GM23338 (cell line): ENCODE data around the gene RPS19. TPM values are rescaled to one million over a fixed set of nuclear protein-coding genes. Genes with fewer than 3 reads are reported as not detected.

Experiments
- ATAC-seq: fragments of 200-7000 bp; cut with Tn5 transposase; 3 replicates; pipeline ENCODE4 v1.9.1; 2020
- DNase-seq: peaks from one replicate; pipeline ENCODE4 v3.0.0-alpha.2; 2015; ENCODE audit warnings: low spot score
- H2AFZ ChIP-seq: fragments of 200-600 bp; sonication (generic); 2 replicates; pipeline ENCODE4 v1.8.0; 2016; ENCODE audit warnings: antibody characterized with exemption, mild to moderate bottlenecking, moderate library complexity
- H3F3A ChIP-seq: fragments of 200-600 bp; sonication (generic); replicated peaks from 2 replicates; pipeline ENCODE4 v1.8.0; 2017; ENCODE audit warnings: antibody characterized with exemption, mixed run types, low read depth
- H3K27ac ChIP-seq: fragments of 200-600 bp; sonication (generic); 2 replicates; pipeline ENCODE4 v1.6.1; 2016; ENCODE audit warnings: low read depth
- H3K27me3 ChIP-seq: fragments of 200-600 bp; sonication (generic); 2 replicates; pipeline ENCODE4 v1.8.0; 2016; ENCODE audit warnings: mild to moderate bottlenecking, mixed run types, moderate library complexity; ENCODE audit not compliant: insufficient read depth
- H3K36me3 ChIP-seq: fragments of 200-600 bp; sonication (generic); 2 replicates; pipeline ENCODE4 v1.8.0; 2016; ENCODE audit warnings: mild to moderate bottlenecking; ENCODE audit not compliant: insufficient read depth
- H3K4me1 ChIP-seq: fragments of 200-600 bp; sonication (generic); 2 replicates; pipeline ENCODE4 v1.8.0; 2016; ENCODE audit warnings: mild to moderate bottlenecking, moderate library complexity; ENCODE audit not compliant: insufficient read depth
- H3K4me2 ChIP-seq: fragments of 200-600 bp; sonication (generic); 2 replicates; pipeline ENCODE4 v1.7.1; 2017; ENCODE audit warnings: mixed run types
- H3K4me3 ChIP-seq: fragments of 200-600 bp; sonication (generic); 2 replicates; pipeline ENCODE4 v1.6.1; 2016; ENCODE audit warnings: mixed run types
- H3K79me2 ChIP-seq: fragments of 200-600 bp; sonication (generic); replicated peaks from 2 replicates; pipeline ENCODE4 v1.8.0; 2017; ENCODE audit warnings: mild to moderate bottlenecking; ENCODE audit not compliant: insufficient read depth
- H3K9me2 ChIP-seq: fragments of 200-600 bp; sonication (generic); 2 replicates; pipeline ENCODE4 v1.8.0; 2017; ENCODE audit not compliant: insufficient read depth
- H4K20me1 ChIP-seq: fragments of 200-600 bp; sonication (generic); replicated peaks from 2 replicates; pipeline ENCODE4 v1.8.0; 2017; ENCODE audit warnings: mild to moderate bottlenecking; ENCODE audit not compliant: insufficient read depth
- H3K27ac Mint-ChIP-seq: 2 replicates; pipeline ENCODE4 v1.8.0; 2020; ENCODE audit warnings: inconsistent platforms, mild to moderate bottlenecking, moderate library complexity, mixed read lengths
- H3K27me3 Mint-ChIP-seq: 3 replicates; pipeline ENCODE4 v1.8.0; 2022; ENCODE audit warnings: low read depth, mild to moderate bottlenecking, moderate library complexity, mixed read lengths, inconsistent platforms; ENCODE audit not compliant: insufficient read depth, poor library complexity
- H3K36me3 Mint-ChIP-seq: 3 replicates; pipeline ENCODE4 v1.8.0; 2021; ENCODE audit warnings: low read depth, mild to moderate bottlenecking, inconsistent platforms, moderate library complexity, mixed read lengths
- H3K4me1 Mint-ChIP-seq: 3 replicates; pipeline ENCODE4 v1.8.0; 2020; ENCODE audit warnings: mild to moderate bottlenecking, inconsistent platforms, mixed read lengths
- H3K4me3 Mint-ChIP-seq: 3 replicates; pipeline ENCODE4 v1.8.0; 2021; ENCODE audit warnings: moderate library complexity, mild to moderate bottlenecking, inconsistent platforms, mixed read lengths
- H3K9me3 Mint-ChIP-seq: 3 replicates; pipeline ENCODE4 v1.8.0; 2020; ENCODE audit warnings: moderate library complexity, mild to moderate bottlenecking, inconsistent platforms, mixed read lengths
- CREB1 ChIP-seq: fragments of 250-450 bp; sonication (Bioruptor Pico); IDR thresholded peaks from 2 replicates; pipeline ENCODE4 v1.5.0; 2020; ENCODE audit warnings: low read depth, mild to moderate bottlenecking, moderate library complexity
- EZH2 ChIP-seq: fragments of 200-600 bp; sonication (generic); IDR thresholded peaks from one replicate; pipeline ENCODE4 v1.8.0; 2017; ENCODE audit warnings: antibody characterized with exemption, mild to moderate bottlenecking, low read depth; ENCODE audit not compliant: unreplicated experiment
- EZH2phosphoT487 ChIP-seq: fragments of 200-600 bp; sonication (generic); IDR thresholded peaks from one replicate; pipeline ENCODE4 v1.8.1; 2018; ENCODE audit warnings: antibody characterized with exemption; ENCODE audit not compliant: unreplicated experiment
- JUNB ChIP-seq: IDR thresholded peaks from one replicate; pipeline ENCODE4 v1.6.1; 2016; ENCODE audit warnings: antibody characterized with exemption; ENCODE audit not compliant: unreplicated experiment
- NANOG ChIP-seq: IDR thresholded peaks from 2 replicates; pipeline ENCODE4 v1.6.1; 2016; ENCODE audit warnings: antibody characterized with exemption, borderline replicate concordance
- REST ChIP-seq: IDR thresholded peaks from one replicate; pipeline ENCODE4 v1.6.1; 2018; ENCODE audit warnings: antibody characterized with exemption; ENCODE audit not compliant: unreplicated experiment
- STAT1 ChIP-seq: IDR thresholded peaks from one replicate; pipeline ENCODE4 v1.6.1; 2016; ENCODE audit warnings: antibody characterized with exemption; ENCODE audit not compliant: unreplicated experiment
- ZNF114 ChIP-seq: fragments of 250-450 bp; sonication (Bioruptor Pico); IDR thresholded peaks from 2 replicates; pipeline ENCODE4 v1.5.0; 2020; ENCODE audit warnings: mild to moderate bottlenecking, moderate library complexity
- ZNF331 ChIP-seq: fragments of 250-450 bp; sonication (Bioruptor Pico); IDR thresholded peaks from 2 replicates; pipeline ENCODE4 v1.5.0; 2020; ENCODE audit warnings: low read depth, mild to moderate bottlenecking, moderate library complexity
- polyA plus RNA-seq: library from polyadenylated mRNA; unstranded; fragments of >200 nt; fragmentation: Nextera tagmentation; extraction: Ambion mirVana; gene quantifications from 2 replicates; pipeline ENCODE4 v1.2.1, GENCODE V29; 2016
- total RNA-seq: library from RNA; depleted of rRNA; stranded (reverse); fragments of >200 nt; shearing (Covaris generic); gene quantifications from 2 replicates; pipeline ENCODE4 v1.2.3, GENCODE V29; 2014

Gene RPS19
- total and polyA plus RNA-seq, 2 experiments from 2014 or later, result 1,798 to 4,073 TPM

- TF ChIP-seq EZH2 (no peak), STAT1 (no peak), REST (no peak)
Measured at GRCh38 chr19:41897181-41897580, 37.1 kb downstream of the RPS19 start (continued).

- no peak overlapping the region for H3K4me2 ChIP-seq
- H3K4me1 ChIP-seq, result 0 out of 2 replicates have a peak, but pooled peaks cover 6% of the 10 kb centered on the region
- DNase-seq (no peak), ATAC-seq (no peak)
- no peak overlapping the region for H3K4me3 ChIP-seq
- Mint-ChIP-seq H3K9me3 (no peaks in the 10 kb centered on the region), H3K4me1 (peaks cover 21% of the 10 kb centered on the region), H3K27me3 (peaks cover 10% of the 10 kb centered on the region), H3K36me3 (peaks cover 35% of the 10 kb centered on the region), H3K27ac (peak overlapping the region; percentile 54; the same call in 1 of the 2 replicates), H3K4me3 (no peak overlapping the region)
- H3K36me3 ChIP-seq, result 0 out of 2 replicates have a peak, but pooled peaks cover 4% of the 10 kb centered on the region
- no peak for TF ChIP-seq REST
- H3K9me2 ChIP-seq, result no peaks in the 10 kb centered on the region
- no peaks in the 10 kb centered on the region for H3K79me2 ChIP-seq
- no peaks in the 10 kb centered on the region; the same call in 1 of the 2 replicates for H4K20me1 ChIP-seq
- H3F3A ChIP-seq, result peaks cover 5% of the 10 kb centered on the region; the same call in 1 of the 2 replicates
- H3K27ac ChIP-seq, result no peak overlapping the region
- H2AFZ ChIP-seq, result no peak overlapping the region
- H3K27me3 ChIP-seq, result no peaks in the 10 kb centered on the region
Measured at GRCh38 chr19:41897820-41898219, 37.8 kb downstream of the RPS19 start.

GRCh38 chr19:41898235-41898634 lies 38.2 kb downstream of the RPS19 start:
- Mint-ChIP-seq H3K27ac (no peak overlapping the region), H3K4me1 (peaks cover 18% of the 10 kb centered on the region), H3K9me3 (no peaks in the 10 kb centered on the region), H3K4me3 (no peak overlapping the region), H3K36me3 (peaks cover 37% of the 10 kb centered on the region), H3K27me3 (peaks cover 10% of the 10 kb centered on the region)
- Histone ChIP-seq H3F3A (peaks cover 5% of the 10 kb centered on the region; the same call in 1 of the 2 replicates), H3K4me3 (no peak overlapping the region), H3K4me2 (no peak overlapping the region), H3K9me2 (no peaks in the 10 kb centered on the region), H3K27ac (no peak overlapping the region), H3K27me3 (no peaks in the 10 kb centered on the region), H3K36me3 (0 out of 2 replicates have a peak, but pooled peaks cover 4% of the 10 kb centered on the region), H2AFZ (no peak overlapping the region), H3K4me1 (0 out of 2 replicates have a peak, but pooled peaks cover 6% of the 10 kb centered on the region), H4K20me1 (no peaks in the 10 kb centered on the region; the same call in 1 of the 2 replicates), H3K79me2 (no peaks in the 10 kb centered on the region)
- no peak for DNase-seq
- ATAC-seq, result no peak
- no peak for TF ChIP-seq CREB1 (CRISPR knock-in tag)
- no peak for TF ChIP-seq ZNF331 (CRISPR knock-in tag)
- no peak for TF ChIP-seq JUNB
- TF ChIP-seq EZH2phosphoT487, result no peak
- no peak for TF ChIP-seq EZH2
- TF ChIP-seq STAT1, result no peak
- no peak for TF ChIP-seq REST
- no peak for TF ChIP-seq ZNF114 (CRISPR knock-in tag)
- TF ChIP-seq NANOG, result no peak
